Measurements from ENCODE around the gene FAM107B.

Gene FAM107B

GRCh38 chr10:14588084-14588937 lies 186.4 kb downstream of the FAM107B start:
- ATAC-seq, result no peak

More at GRCh38 chr10:14588084-14588937, 186.4 kb downstream of the FAM107B start:
- TF ChIP-seq ZFP30 (CRISPR knock-in tag; IDR thresholded peaks at IDR 0.05), result no peak
- TF ChIP-seq ARNTL (CRISPR knock-in tag; IDR thresholded peaks at IDR 0.05; ENCODE audit: borderline replicate concordance, low read depth), result no peak
- no peak for TF ChIP-seq PPARA (CRISPR knock-in tag; IDR thresholded peaks at IDR 0.05; ENCODE audit: borderline replicate concordance)
- TF ChIP-seq ZC3H10 (CRISPR knock-in tag; IDR thresholded peaks at IDR 0.05), result no peak
- no peak for TF ChIP-seq TCF4 (CRISPR knock-in tag; IDR thresholded peaks at IDR 0.05; ENCODE audit: borderline replicate concordance)
- TF ChIP-seq TSHZ2 (CRISPR knock-in tag; IDR thresholded peaks at IDR 0.05), result no peak
- TF ChIP-seq CSRNP3 (CRISPR knock-in tag; IDR thresholded peaks at IDR 0.05), result no peak
- no peak for TF ChIP-seq PATZ1 (CRISPR knock-in tag; IDR thresholded peaks at IDR 0.05; ENCODE audit: borderline replicate concordance)
- TF ChIP-seq ZNF70 (CRISPR knock-in tag; IDR thresholded peaks at IDR 0.05), result no peak
- TF ChIP-seq RARB (CRISPR knock-in tag; IDR thresholded peaks at IDR 0.05), result no peak
- TF ChIP-seq OSR1 (CRISPR knock-in tag; IDR thresholded peaks at IDR 0.05), result no peak
- no peak for TF ChIP-seq CSDC2 (CRISPR knock-in tag; IDR thresholded peaks at IDR 0.05)
- TF ChIP-seq SNAI2 (CRISPR knock-in tag; IDR thresholded peaks at IDR 0.05), result no peak
- TF ChIP-seq ISL1 (CRISPR knock-in tag; IDR thresholded peaks at IDR 0.05), result no peak
- no peak for TF ChIP-seq ZNF8 (CRISPR knock-in tag; IDR thresholded peaks at IDR 0.05)
- no peak for TF ChIP-seq BACH2 (CRISPR knock-in tag; IDR thresholded peaks at IDR 0.05; ENCODE audit: borderline replicate concordance)
- no peak for TF ChIP-seq CREB5 (CRISPR knock-in tag; IDR thresholded peaks at IDR 0.05; ENCODE audit: low read depth)
- no peak for TF ChIP-seq POU6F1 (CRISPR knock-in tag; IDR thresholded peaks at IDR 0.05; ENCODE audit: borderline replicate concordance, low read depth)
- no peak for TF ChIP-seq GLIS3 (CRISPR knock-in tag; IDR thresholded peaks at IDR 0.05)

Measured in SK-N-SH treated with all-trans-retinoic acid at 6 μM for 48 hours (cell line).